ENCODE data around the gene R3HDM4. TPM values are rescaled to one million over a fixed set of nuclear protein-coding genes. Genes with fewer than 3 reads are reported as not detected.

The R3HDM4 gene
- total and polyA plus RNA-seq, 2 donors (not counting 3 experiments of a cell fraction or from before 2014, with no cell fraction given), result 51.8 to 53.9 TPM

- Histone ChIP-seq H3K9me1 (replicated peaks; ENCODE audit: control insufficient read depth, extremely low read depth, insufficient read depth, low read length) (no peaks in the 10 kb centered on the region), H3K79me2 (ENCODE audit: control insufficient read depth, insufficient read depth, low read length) (no peaks in the 10 kb centered on the region), H3K27me3 (ENCODE audit: control insufficient read depth in 2 of 2, insufficient read depth in 2 of 2, low read length in 2 of 2) (no peaks in the 10 kb centered on the region), H3K27ac (ENCODE audit: insufficient read depth, low read depth, low read length) (no peak overlapping the region), H3K4me2 (ENCODE audit: insufficient read depth, low read length) (no peak overlapping the region), H3K9ac (replicated peaks; ENCODE audit: extremely low read depth, insufficient read depth, low read length) (no peak overlapping the region), H4K20me1 (replicated peaks; ENCODE audit: control insufficient read depth, extremely low read depth, insufficient read depth, low read length) (no peaks in the 10 kb centered on the region), H3K36me3 (ENCODE audit: control insufficient read depth in 2 of 2, extremely low read depth in 1 of 2, insufficient read depth in 2 of 2, low read length in 2 of 2) (peaks cover 0 to 11% of the 10 kb centered on the region in 2 experiments), H3K4me3 (replicated peaks in 1 of 3; ENCODE audit: insufficient read depth in 1 of 3, low read depth in 1 of 3, low read length in 3 of 3) (no peak overlapping the region), H3K9me3 (replicated peaks; ENCODE audit: control insufficient read depth, insufficient read depth, low read length) (no peaks in the 10 kb centered on the region), H3K4me1 (ENCODE audit: control insufficient read depth, extremely low read depth, insufficient read depth, low read length) (peaks cover 9% of the 10 kb centered on the region), H2AFZ (ENCODE audit: low read depth, low read length) (no peak overlapping the region)
- intact Hi-C loops (cut with micrococcal nuclease) (no loop called here), dilution Hi-C loops (cut with MboI; ENCODE audit: extremely low pct_ligation_motif_present, low sequenced_read_pairs) (no loop called here)
- DNase-seq (ENCODE audit: low read depth, low spot score) (no peak), FAIRE-seq (no peak)
- POLR2A ChIA-PET, result no interaction called here
- TSS peak; percentile 47 for BruUV-seq (replicated peaks)
- CTCF ChIA-PET, result no interaction called here
- TF ChIP-seq EZH2 (IDR thresholded peaks at IDR 0.05; ENCODE audit: borderline replicate concordance, low read depth, low read length, severe bottlenecking) (no peak), CTCF (IDR thresholded peaks at IDR 0.05; ENCODE audit: extremely low read depth in 1 of 2, insufficient read depth in 1 of 2, low read depth in 1 of 2, low read length in 2 of 2) (no peak), POLR2AphosphoS5 (IDR thresholded peaks at IDR 0.05; ENCODE audit: insufficient read depth, low read depth, low read length) (no peak), GATA2 (IDR thresholded peaks at IDR 0.05; ENCODE audit: insufficient read depth, insufficient read length, low read depth, low read length) (no peak), MYC (IDR thresholded peaks at IDR 0.05; ENCODE audit: low read depth, low read length) (no peak), POLR2A (IDR thresholded peaks at IDR 0.05; ENCODE audit: low read depth, low read length) (no peak), FOS (IDR thresholded peaks at IDR 0.05; ENCODE audit: borderline replicate concordance, insufficient read depth, low read length) (no peak)
Measured at GRCh38 chr19:867855-868457, 45.1 kb downstream of the R3HDM4 start.

Measured in endothelial cell of umbilical vein (primary cell).